Vagina (tissue), 2 donors: Measurements from ENCODE around the gene RALBP1. TPM values are rescaled to one million over a fixed set of nuclear protein-coding genes. Genes with fewer than 3 reads are reported as not detected.
"Not testable (repeated sequence)": the region's sequence is repeated elsewhere in the genome, so short reads cannot be mapped to it uniquely, and the experiment has no call there.

Experiments used
- DNase-seq, 2 donors: peaks; one replicate each; pipeline ENCODE4 v3.0.0-alpha.2; 2017; ENCODE audit errors: extremely low spot score in 2 of 2
- H3K27ac ChIP-seq: fragments of 200-600 bp; sonication (generic); one replicate; pipeline ENCODE4 v1.5.1; 2019
- H3K27me3 ChIP-seq: fragments of 200-600 bp; sonication (generic); one replicate; pipeline ENCODE4 v1.5.1; 2019
- H3K36me3 ChIP-seq, 2 donors: fragments of 200-600 bp; sonication (generic); one replicate each; pipeline ENCODE4 v1.5.1; 2017 to 2019
- H3K4me1 ChIP-seq: fragments of 200-600 bp; sonication (generic); one replicate; pipeline ENCODE4 v1.5.1; 2019
- H3K4me3 ChIP-seq, 2 donors: fragments of 200-600 bp; sonication (generic); 1 replicate in 1 of 2; 2 replicates in 1 of 2; pipeline ENCODE4 v1.5.1; 2016 to 2019
- H3K9me3 ChIP-seq: fragments of 200-600 bp; sonication (generic); one replicate; pipeline ENCODE4 v1.5.1; 2019
- POLR2A ChIP-seq, 2 donors: fragments of 450-650 bp; IDR thresholded peaks; one replicate each; pipeline ENCODE4 v1.6.1; 2017; ENCODE audit warnings: antibody characterized with exemption in 2 of 2, mild to moderate bottlenecking in 2 of 2, moderate library complexity in 2 of 2
- POLR2AphosphoS5 ChIP-seq, 2 donors: sonication (generic); formaldehyde crosslinking; IDR thresholded peaks; one replicate each; pipeline ENCODE4 v1.9.0; 2017; ENCODE audit warnings: antibody characterized with exemption in 2 of 2, mild to moderate bottlenecking in 2 of 2, low read depth in 1 of 2; ENCODE audit not compliant: insufficient read depth in 1 of 2
- intact Hi-C: fragments of 100-400 bp; cut with DNase I; formaldehyde crosslinking; loops from one replicate; pipeline ENCODE4 v1.15.1; 2023
- total RNA-seq: library from RNA; depleted of rRNA; stranded (reverse); fragments of >200 nt; gene quantifications from one replicate; pipeline ENCODE4 v1.2.3, GENCODE V29; 2016
- TF ChIP-seq, protein P1 (sequence below), 3 experiments: fragments of 450-650 bp in 2 of 3; fragments of 200-600 bp in 1 of 3; sonication (generic) in 1 of 3; IDR thresholded peaks; one replicate each; pipeline ENCODE4 v1.5.1; 2017 to 2019; ENCODE audit warnings: antibody characterized with exemption in 3 of 3, mild to moderate bottlenecking in 2 of 3, moderate library complexity in 2 of 3

Gene RALBP1
- total RNA-seq, 1 donor from 2014 or later = 65.6 TPM

- no peak for TF ChIP-seq POLR2AphosphoS5 (IDR thresholded peaks at IDR 0.05; ENCODE audit: insufficient read depth in 1 of 2, low read depth in 1 of 2)
- no peak for DNase-seq
- no peak overlapping the region for H3K27ac ChIP-seq
- H3K36me3 ChIP-seq = no peaks in the 10 kb centered on the region
- H3K4me1 ChIP-seq = no peaks in the 10 kb centered on the region
- H3K27me3 ChIP-seq = no peaks in the 10 kb centered on the region
- peaks cover 7% of the 10 kb centered on the region for H3K9me3 ChIP-seq
- intact Hi-C loops = no loop called here
- H3K4me3 ChIP-seq = no peak overlapping the region
Measured at GRCh38 chr18:9446839-9447238, 28.5 kb upstream of the RALBP1 start.

DNA sequence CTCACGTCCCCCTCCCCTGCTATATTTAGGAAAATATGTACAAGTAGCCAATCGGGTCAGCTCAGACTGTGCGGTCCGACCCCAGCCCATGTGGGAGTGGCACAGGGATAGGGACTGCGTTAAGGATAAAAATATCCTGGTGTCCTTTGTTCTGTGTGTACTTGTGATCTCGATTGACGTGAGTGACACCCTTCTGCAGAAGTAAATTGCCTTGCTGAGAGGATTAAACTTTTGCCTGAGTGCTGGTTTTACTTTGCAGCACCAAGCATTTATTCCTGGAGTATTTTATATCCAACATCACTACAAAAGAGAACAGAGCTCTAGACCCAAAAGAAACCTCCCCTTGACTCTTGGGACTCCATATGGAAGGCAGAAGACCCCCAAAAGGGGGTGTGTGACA lies 28.0 kb upstream of the RALBP1 start:
- TF ChIP-seq, protein P1, sequence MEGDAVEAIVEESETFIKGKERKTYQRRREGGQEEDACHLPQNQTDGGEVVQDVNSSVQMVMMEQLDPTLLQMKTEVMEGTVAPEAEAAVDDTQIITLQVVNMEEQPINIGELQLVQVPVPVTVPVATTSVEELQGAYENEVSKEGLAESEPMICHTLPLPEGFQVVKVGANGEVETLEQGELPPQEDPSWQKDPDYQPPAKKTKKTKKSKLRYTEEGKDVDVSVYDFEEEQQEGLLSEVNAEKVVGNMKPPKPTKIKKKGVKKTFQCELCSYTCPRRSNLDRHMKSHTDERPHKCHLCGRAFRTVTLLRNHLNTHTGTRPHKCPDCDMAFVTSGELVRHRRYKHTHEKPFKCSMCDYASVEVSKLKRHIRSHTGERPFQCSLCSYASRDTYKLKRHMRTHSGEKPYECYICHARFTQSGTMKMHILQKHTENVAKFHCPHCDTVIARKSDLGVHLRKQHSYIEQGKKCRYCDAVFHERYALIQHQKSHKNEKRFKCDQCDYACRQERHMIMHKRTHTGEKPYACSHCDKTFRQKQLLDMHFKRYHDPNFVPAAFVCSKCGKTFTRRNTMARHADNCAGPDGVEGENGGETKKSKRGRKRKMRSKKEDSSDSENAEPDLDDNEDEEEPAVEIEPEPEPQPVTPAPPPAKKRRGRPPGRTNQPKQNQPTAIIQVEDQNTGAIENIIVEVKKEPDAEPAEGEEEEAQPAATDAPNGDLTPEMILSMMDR (IDR thresholded peaks at IDR 0.05) = no peak
- TF ChIP-seq POLR2A (IDR thresholded peaks at IDR 0.05) (no peak), POLR2AphosphoS5 (IDR thresholded peaks at IDR 0.05; ENCODE audit: insufficient read depth in 1 of 2, low read depth in 1 of 2) (no peak)
- Histone ChIP-seq H3K27me3 (no peaks in the 10 kb centered on the region), H3K4me3 (no peak overlapping the region), H3K4me1 (no peaks in the 10 kb centered on the region), H3K36me3 (no peaks in the 10 kb centered on the region), H3K27ac (no peak overlapping the region), H3K9me3 (peaks cover 7% of the 10 kb centered on the region)
- intact Hi-C loops = no loop called here
- no peak for DNase-seq

GRCh38 chr18:9449600-9450414 lies 25.5 kb upstream of the RALBP1 start:
- no peaks in the 10 kb centered on the region for H3K27me3 ChIP-seq
- no peak overlapping the region for H3K27ac ChIP-seq
- intact Hi-C loops = no loop called here
- no peaks in the 10 kb centered on the region for H3K36me3 ChIP-seq
- peaks cover 7% of the 10 kb centered on the region for H3K9me3 ChIP-seq
- no peak overlapping the region for H3K4me3 ChIP-seq
- no peak for DNase-seq
- H3K4me1 ChIP-seq = no peaks in the 10 kb centered on the region
- TF ChIP-seq POLR2A (IDR thresholded peaks at IDR 0.05) = no peak
- TF ChIP-seq, protein P1 (IDR thresholded peaks at IDR 0.05) = no peak
- no peak for TF ChIP-seq POLR2AphosphoS5 (IDR thresholded peaks at IDR 0.05; ENCODE audit: insufficient read depth in 1 of 2, low read depth in 1 of 2)

DNA sequence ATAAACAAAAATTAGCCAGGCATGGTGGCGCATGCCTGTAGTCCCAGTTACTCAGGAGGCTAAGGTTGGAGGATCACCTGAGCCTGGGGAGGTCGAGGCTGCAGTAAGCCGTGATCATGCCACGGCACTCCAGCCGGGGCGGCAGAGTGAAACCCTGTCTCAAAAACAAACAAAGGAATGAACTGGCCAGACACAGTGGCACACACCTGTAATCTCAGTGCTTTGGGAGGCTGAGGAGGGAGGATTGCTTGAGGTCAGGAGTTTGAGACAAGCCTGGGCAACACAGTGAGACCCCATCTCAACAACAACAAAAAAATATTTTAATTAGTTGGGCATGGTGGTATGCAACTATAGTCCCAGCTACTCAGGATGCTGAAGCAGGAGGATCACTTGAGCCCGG lies 24.4 kb upstream of the RALBP1 start:
- H3K27ac ChIP-seq, intact Hi-C loops, H3K27me3 ChIP-seq: not testable (repeated sequence)

GRCh38 chr18:9453283-9453682 lies 22.0 kb upstream of the RALBP1 start:
- H3K9me3 ChIP-seq = no peaks in the 10 kb centered on the region
- TF ChIP-seq POLR2A (IDR thresholded peaks at IDR 0.05) (no peak), POLR2AphosphoS5 (IDR thresholded peaks at IDR 0.05; ENCODE audit: insufficient read depth in 1 of 2, low read depth in 1 of 2) (no peak)
- TF ChIP-seq, protein P1 (IDR thresholded peaks at IDR 0.05) = no peak
- no peak overlapping the region for H3K27ac ChIP-seq

More for the DNA sequence above, 24.4 kb upstream of the RALBP1 start:
- H3K9me3 ChIP-seq, DNase-seq, H3K36me3 ChIP-seq, H3K4me3 ChIP-seq, H3K4me1 ChIP-seq: not testable (repeated sequence)

DNA sequence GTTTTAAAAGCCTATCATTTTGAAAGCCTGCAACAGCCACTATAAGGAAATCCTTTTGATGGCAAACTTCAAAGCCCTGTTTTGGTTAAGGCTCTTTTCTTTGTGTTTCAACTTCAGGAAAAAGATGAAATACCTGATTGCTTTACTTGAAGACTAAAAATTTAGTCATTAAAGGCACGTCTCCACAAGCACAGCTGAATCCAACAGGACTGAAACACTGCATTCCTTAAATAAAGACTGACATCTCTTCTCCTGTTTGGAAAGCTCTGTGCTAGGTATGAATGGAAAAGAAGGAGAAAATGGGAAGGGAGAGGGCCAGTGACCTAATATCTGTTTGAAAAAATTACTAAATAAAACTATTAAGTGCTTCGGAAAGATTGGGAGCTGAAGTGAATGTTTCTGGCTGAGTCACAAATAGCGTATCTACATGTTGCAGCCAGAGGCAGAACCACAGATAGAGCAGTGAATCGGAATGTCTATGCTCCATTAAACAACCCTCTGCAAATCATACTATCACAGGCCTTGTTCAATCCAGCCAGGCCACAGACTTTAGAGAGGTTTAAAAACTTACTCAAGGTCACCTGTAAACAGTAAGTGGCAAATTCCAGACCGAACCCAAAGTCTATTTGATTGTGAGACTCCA lies 21.1 kb upstream of the RALBP1 start:
- Histone ChIP-seq H3K27ac (no peak overlapping the region), H3K36me3 (no peaks in the 10 kb centered on the region), H3K4me1 (no peaks in the 10 kb centered on the region), H3K27me3 (no peaks in the 10 kb centered on the region), H3K4me3 (no peak overlapping the region), H3K9me3 (no peaks in the 10 kb centered on the region)
- TF ChIP-seq POLR2AphosphoS5 (IDR thresholded peaks at IDR 0.05; ENCODE audit: insufficient read depth in 1 of 2, low read depth in 1 of 2) = no peak
- TF ChIP-seq POLR2A (IDR thresholded peaks at IDR 0.05) = no peak
- TF ChIP-seq, protein P1 (IDR thresholded peaks at IDR 0.05) = no peak
- DNase-seq = no peak
- intact Hi-C loops = no loop called here

More at GRCh38 chr18:9453283-9453682, 22.0 kb upstream of the RALBP1 start:
- intact Hi-C loops = no loop called here
- H3K4me1 ChIP-seq = no peaks in the 10 kb centered on the region
- no peak overlapping the region for H3K4me3 ChIP-seq
- H3K27me3 ChIP-seq = no peaks in the 10 kb centered on the region
- DNase-seq = no peak
- H3K36me3 ChIP-seq = no peaks in the 10 kb centered on the region
